ENCODE data around the gene CEL.

DNA sequence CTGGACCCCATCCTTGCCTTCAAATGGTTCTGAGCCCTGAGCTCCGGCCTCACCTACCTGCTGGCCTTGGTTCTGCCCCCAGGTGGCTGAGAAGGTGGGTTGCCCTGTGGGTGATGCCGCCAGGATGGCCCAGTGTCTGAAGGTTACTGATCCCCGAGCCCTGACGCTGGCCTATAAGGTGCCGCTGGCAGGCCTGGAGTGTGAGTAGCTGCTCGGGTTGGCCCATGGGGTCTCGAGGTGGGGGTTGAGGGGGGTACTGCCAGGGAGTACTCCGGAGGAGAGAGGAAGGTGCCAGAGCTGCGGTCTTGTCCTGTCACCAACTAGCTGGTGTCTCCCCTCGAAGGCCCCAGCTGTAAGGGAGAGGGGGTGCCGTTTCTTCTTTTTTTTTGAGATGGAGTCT is 5.2 kb downstream of the CEL start:
- no peak for TF ChIP-seq POLR2A (IDR thresholded peaks at IDR 0.05)
- TF ChIP-seq, protein P1, sequence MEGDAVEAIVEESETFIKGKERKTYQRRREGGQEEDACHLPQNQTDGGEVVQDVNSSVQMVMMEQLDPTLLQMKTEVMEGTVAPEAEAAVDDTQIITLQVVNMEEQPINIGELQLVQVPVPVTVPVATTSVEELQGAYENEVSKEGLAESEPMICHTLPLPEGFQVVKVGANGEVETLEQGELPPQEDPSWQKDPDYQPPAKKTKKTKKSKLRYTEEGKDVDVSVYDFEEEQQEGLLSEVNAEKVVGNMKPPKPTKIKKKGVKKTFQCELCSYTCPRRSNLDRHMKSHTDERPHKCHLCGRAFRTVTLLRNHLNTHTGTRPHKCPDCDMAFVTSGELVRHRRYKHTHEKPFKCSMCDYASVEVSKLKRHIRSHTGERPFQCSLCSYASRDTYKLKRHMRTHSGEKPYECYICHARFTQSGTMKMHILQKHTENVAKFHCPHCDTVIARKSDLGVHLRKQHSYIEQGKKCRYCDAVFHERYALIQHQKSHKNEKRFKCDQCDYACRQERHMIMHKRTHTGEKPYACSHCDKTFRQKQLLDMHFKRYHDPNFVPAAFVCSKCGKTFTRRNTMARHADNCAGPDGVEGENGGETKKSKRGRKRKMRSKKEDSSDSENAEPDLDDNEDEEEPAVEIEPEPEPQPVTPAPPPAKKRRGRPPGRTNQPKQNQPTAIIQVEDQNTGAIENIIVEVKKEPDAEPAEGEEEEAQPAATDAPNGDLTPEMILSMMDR (IDR thresholded peaks at IDR 0.05): no peak

All from testis (tissue), 2 donors.